HepG2 (cell line): ENCODE results near the gene MICB. TPM values are rescaled to one million over a fixed set of nuclear protein-coding genes. Genes with fewer than 3 reads are reported as not detected.

ENCODE experiments used
- GABPA ChIP-seq, 2 experiments: IDR thresholded peaks; 2 replicates each; pipeline ENCODE4 v1.6.1; 2011 to 2016; ENCODE audit warnings: low read depth in 2 of 2, low read length in 1 of 2, missing biosample characterization in 1 of 2, missing genetic modification characterization in 1 of 2
- MLX ChIP-seq: IDR thresholded peaks from 2 replicates; pipeline ENCODE4 v1.6.1; 2016
- NR2F1 ChIP-seq, 2 experiments: fragments of 450-650 bp in 1 of 2; formaldehyde crosslinking in 1 of 2; IDR thresholded peaks; 2 replicates each; pipeline versions ENCODE4 v1.5.0 to v1.6.1; 2016 to 2020; ENCODE audit warnings: mild to moderate bottlenecking in 1 of 2, missing compliant biosample characterization in 1 of 2, missing genetic modification reagents in 1 of 2, moderate library complexity in 1 of 2
- SMARCE1 ChIP-seq: fragments of 450-650 bp; IDR thresholded peaks from 2 replicates; pipeline ENCODE4 v1.6.1; 2017; ENCODE audit warnings: borderline replicate concordance
- SRSF1 ChIP-seq: fragments of 200-400 bp; formaldehyde crosslinking; optimal IDR thresholded peaks from 2 replicates; pipeline ENCODE3; 2017; ENCODE audit warnings: mild to moderate bottlenecking, low read depth, low read length, moderate library complexity
- STAT6 ChIP-seq: sonication (generic); formaldehyde crosslinking; IDR thresholded peaks from 2 replicates; pipeline ENCODE4 v1.4.0; 2020; ENCODE audit warnings: missing genetic modification reagents, mild to moderate bottlenecking, borderline replicate concordance
- TAF15 ChIP-seq: fragments of 200-400 bp; formaldehyde crosslinking; IDR thresholded peaks from one replicate; pipeline ENCODE4 v1.6.1; 2018; ENCODE audit warnings: mild to moderate bottlenecking, low read depth, low read length; ENCODE audit not compliant: poor library complexity, severe bottlenecking
- YY1 ChIP-seq: IDR thresholded peaks from 2 replicates; pipeline ENCODE4 v1.6.1; 2011; ENCODE audit warnings: low read length, low read depth, moderate library complexity, mild to moderate bottlenecking; ENCODE audit not compliant: insufficient read depth, insufficient replicate concordance
- ZBTB44 ChIP-seq: sonication (generic); formaldehyde crosslinking; IDR thresholded peaks from 2 replicates; pipeline ENCODE4 v1.4.0; 2020; ENCODE audit warnings: missing genetic modification reagents
- ZBTB49 ChIP-seq: sonication (generic); formaldehyde crosslinking; IDR thresholded peaks from 2 replicates; pipeline ENCODE4 v1.4.0; 2020; ENCODE audit warnings: missing genetic modification reagents, borderline replicate concordance
- ZNF264 ChIP-seq: sonication (generic); formaldehyde crosslinking; IDR thresholded peaks from 2 replicates; pipeline ENCODE4 v1.4.0; 2020; ENCODE audit warnings: missing genetic modification reagents
- ZNF496 ChIP-seq: sonication (generic); formaldehyde crosslinking; IDR thresholded peaks from 2 replicates; pipeline ENCODE4 v1.8.1; 2023; ENCODE audit warnings: mild to moderate bottlenecking, moderate library complexity, missing genetic modification reagents; ENCODE audit not compliant: insufficient replicate concordance
- ZNF550 ChIP-seq: sonication (generic); formaldehyde crosslinking; IDR thresholded peaks from 2 replicates; pipeline ENCODE4 v1.4.0; 2020; ENCODE audit warnings: mild to moderate bottlenecking, missing genetic modification reagents, borderline replicate concordance
- ZNF576 ChIP-seq: sonication (generic); formaldehyde crosslinking; IDR thresholded peaks from 2 replicates; pipeline ENCODE4 v1.4.0; 2020; ENCODE audit warnings: mild to moderate bottlenecking, missing genetic modification reagents
- ZNF768 ChIP-seq: sonication (generic); formaldehyde crosslinking; IDR thresholded peaks from 2 replicates; pipeline ENCODE4 v1.4.0; 2020; ENCODE audit warnings: missing genetic modification reagents
- ZNF773 ChIP-seq: sonication (generic); formaldehyde crosslinking; IDR thresholded peaks from 2 replicates; pipeline ENCODE4 v1.4.0; 2020; ENCODE audit warnings: missing genetic modification reagents, borderline replicate concordance
- ZNF788 ChIP-seq: sonication (generic); formaldehyde crosslinking; IDR thresholded peaks from 2 replicates; pipeline ENCODE4 v1.5.0; 2020; ENCODE audit warnings: mild to moderate bottlenecking, missing genetic modification reagents, borderline replicate concordance
- ZNF841 ChIP-seq: sonication (generic); formaldehyde crosslinking; IDR thresholded peaks from 2 replicates; pipeline ENCODE4 v1.8.1; 2023; ENCODE audit warnings: missing genetic modification reagents, borderline replicate concordance
- ZSCAN30 ChIP-seq: sonication (generic); formaldehyde crosslinking; IDR thresholded peaks from 2 replicates; pipeline ENCODE4 v1.5.0; 2020; ENCODE audit warnings: mild to moderate bottlenecking, missing genetic modification reagents
- polyA plus RNA-seq, 8 experiments: library from polyadenylated mRNA; depleted of rRNA in 3 of 8; stranded (reverse) in 7 of 8; unstranded in 1 of 8; fragments of >200 nt; fragmentation: Illumina TruSeq in 4 of 8; extraction: Trizol in 4 of 8; gene quantifications; 2 replicates each; pipeline versions ENCODE4 v1.2.1 to v1.2.3, GENCODE V29; 2011 to 2016; ENCODE audit warnings: low read depth in 4 of 8, missing spikeins in 1 of 8, mixed read lengths in 1 of 8; ENCODE audit not compliant: insufficient read depth in 1 of 8
- total RNA-seq, 5 experiments: library from RNA; depleted of rRNA; stranded (reverse); fragments of >200 nt; fragmentation: Illumina TruSeq; extraction: Trizol; gene quantifications; 2 replicates each; pipeline ENCODE4 v1.2.3, GENCODE V29; 2016; ENCODE audit warnings: low read depth in 1 of 5

Gene MICB
- total and polyA plus RNA-seq, 2 of the 13 experiments (the other 11 are each of a cell fraction or from before 2014, with no cell fraction given), result 12.5 to 12.8 TPM

GRCh38 chr6:31497531-31498476 lies at the start of gene MICB (continued):
- TF ChIP-seq SRSF1, result peak; percentile 39
- TF ChIP-seq ZNF264 (CRISPR knock-in tag), result no peak
- TF ChIP-seq ZNF550 (CRISPR knock-in tag), result no peak; the same call in 1 of the 2 replicates
- TF ChIP-seq ZNF788 (CRISPR knock-in tag), result no peak
- no peak for TF ChIP-seq MLX
- no peak for TF ChIP-seq ZNF768 (CRISPR knock-in tag)
- no peak for TF ChIP-seq GABPA (IDR thresholded peaks at IDR 0.05; ENCODE audit: low read depth, low read length)
- TF ChIP-seq GABPA (CRISPR knock-in tag; IDR thresholded peaks at IDR 0.05; ENCODE audit: low read depth), result no peak
- TF ChIP-seq ZNF496, result no peak
- TF ChIP-seq ZBTB44 (CRISPR knock-in tag), result no peak
- TF ChIP-seq NR2F1 (CRISPR knock-in tag; IDR thresholded peaks at IDR 0.05), result no peak
- 0 out of 2 replicates have a peak, but pooled peaks have one; percentile 27 for TF ChIP-seq ZSCAN30 (CRISPR knock-in tag)
- no peak for TF ChIP-seq ZBTB49
- TF ChIP-seq ZNF841 (CRISPR knock-in tag), result no peak
- no peak for TF ChIP-seq ZNF576
- no peak for TF ChIP-seq STAT6
- 0 out of 2 replicates have a peak, but pooled peaks have one; percentile 2 for TF ChIP-seq ZNF773 (CRISPR knock-in tag)
- no peak for TF ChIP-seq TAF15
- TF ChIP-seq SMARCE1, result no peak
- TF ChIP-seq YY1, result no peak
